HUES6 (cell line): Measurements from ENCODE around the gene ITPR2.
"Not testable (repeated sequence)": the region's sequence is repeated elsewhere in the genome, so short reads cannot be mapped to it uniquely, and the experiment has no call there.

Experiments used
- H3K27ac ChIP-seq: 2 replicates; pipeline ENCODE4 v1.7.0; 2013; ENCODE audit warnings: low read depth, mild to moderate bottlenecking, low read length, inconsistent platforms
- H3K27me3 ChIP-seq: 2 replicates; pipeline ENCODE4 v1.6.1; 2013; ENCODE audit warnings: low read length; ENCODE audit not compliant: control insufficient read depth, insufficient read depth
- H3K36me3 ChIP-seq: 2 replicates; pipeline ENCODE4 v1.6.1; 2013; ENCODE audit warnings: low read length; ENCODE audit not compliant: control insufficient read depth, insufficient read depth
- H3K4me1 ChIP-seq: 2 replicates; pipeline ENCODE4 v1.6.1; 2013; ENCODE audit warnings: low read length; ENCODE audit not compliant: control insufficient read depth, insufficient read depth
- H3K4me3 ChIP-seq: 2 replicates; pipeline ENCODE4 v1.5.1; 2013; ENCODE audit warnings: low read depth, low read length
- H3K9ac ChIP-seq: one replicate; pipeline ENCODE4 v1.6.1; 2013; ENCODE audit warnings: mild to moderate bottlenecking, low read length
- H3K9me3 ChIP-seq: 2 replicates; pipeline ENCODE4 v1.6.1; 2013; ENCODE audit warnings: low read depth, low read length; ENCODE audit not compliant: control insufficient read depth, insufficient read depth

The ITPR2 gene

GRCh38 chr12:26847431-26847830 is 14.4 kb upstream of the ITPR2 start:
- Histone ChIP-seq H3K4me1 (0 out of 2 replicates have a peak, but pooled peaks cover 3% of the 10 kb centered on the region), H3K36me3 (no peaks in the 10 kb centered on the region), H3K9me3 (no peaks in the 10 kb centered on the region), H3K9ac (no peak overlapping the region), H3K27me3 (no peaks in the 10 kb centered on the region), H3K27ac (no peak overlapping the region), H3K4me3 (no peak overlapping the region)

- Histone ChIP-seq H3K4me3 (no peak overlapping the region), H3K9ac (no peak overlapping the region), H3K9me3 (no peaks in the 10 kb centered on the region), H3K27ac (no peak overlapping the region), H3K36me3 (no peaks in the 10 kb centered on the region), H3K27me3 (no peaks in the 10 kb centered on the region), H3K4me1 (0 out of 2 replicates have a peak, but pooled peaks cover 3% of the 10 kb centered on the region)
These were observed 13.4 kb upstream of the ITPR2 start for GRCh38 chr12:26846416-26846815.

- 0 out of 2 replicates have a peak, but pooled peaks cover 3% of the 10 kb centered on the region for H3K4me1 ChIP-seq
- H3K27me3 ChIP-seq = no peaks in the 10 kb centered on the region
- no peaks in the 10 kb centered on the region for H3K36me3 ChIP-seq
- no peak overlapping the region for H3K4me3 ChIP-seq
- no peaks in the 10 kb centered on the region for H3K9me3 ChIP-seq
- no peak overlapping the region for H3K9ac ChIP-seq
- no peak overlapping the region for H3K27ac ChIP-seq
These were observed 13.0 kb upstream of the ITPR2 start for GRCh38 chr12:26845984-26846383.

GRCh38 chr12:26845057-26845666 is 12.2 kb upstream of the ITPR2 start:
- H3K4me3 ChIP-seq = no peak overlapping the region
- H3K9me3 ChIP-seq = no peaks in the 10 kb centered on the region
- no peaks in the 10 kb centered on the region for H3K36me3 ChIP-seq
- no peak overlapping the region for H3K27ac ChIP-seq
- H3K4me1 ChIP-seq = 0 out of 2 replicates have a peak, but pooled peaks cover 3% of the 10 kb centered on the region
- no peaks in the 10 kb centered on the region for H3K27me3 ChIP-seq
- no peak overlapping the region for H3K9ac ChIP-seq

GRCh38 chr12:26843311-26843710 is 10.3 kb upstream of the ITPR2 start:
- H3K4me3 ChIP-seq = no peak overlapping the region
- H3K4me1 ChIP-seq = 0 out of 2 replicates have a peak, but pooled peaks cover 3% of the 10 kb centered on the region
- H3K36me3 ChIP-seq = no peaks in the 10 kb centered on the region
- H3K9ac ChIP-seq = no peak overlapping the region
- no peak overlapping the region for H3K27ac ChIP-seq
- H3K27me3 ChIP-seq = no peaks in the 10 kb centered on the region
- H3K9me3 ChIP-seq = peaks cover 14% of the 10 kb centered on the region

- peaks cover 17% of the 10 kb centered on the region for H3K9me3 ChIP-seq
- 0 out of 2 replicates have a peak, but pooled peaks cover 3% of the 10 kb centered on the region for H3K4me1 ChIP-seq
- no peak overlapping the region for H3K27ac ChIP-seq
- H3K36me3 ChIP-seq = no peaks in the 10 kb centered on the region
- no peak overlapping the region for H3K4me3 ChIP-seq
- H3K9ac ChIP-seq = no peak overlapping the region
- H3K27me3 ChIP-seq = no peaks in the 10 kb centered on the region
These were observed 8.1 kb upstream of the ITPR2 start for GRCh38 chr12:26841085-26841484.

GRCh38 chr12:26839512-26839911 is 6.5 kb upstream of the ITPR2 start:
- Histone ChIP-seq H3K9me3 (peaks cover 17% of the 10 kb centered on the region), H3K4me1 (0 out of 2 replicates have a peak, but pooled peaks cover 3% of the 10 kb centered on the region), H3K4me3 (no peak overlapping the region), H3K27ac (no peak overlapping the region), H3K9ac (no peak overlapping the region), H3K36me3 (no peaks in the 10 kb centered on the region), H3K27me3 (no peaks in the 10 kb centered on the region)

- no peaks in the 10 kb centered on the region for H3K36me3 ChIP-seq
- H3K27me3 ChIP-seq = no peaks in the 10 kb centered on the region
- H3K27ac ChIP-seq = no peak overlapping the region
- H3K4me3 ChIP-seq = no peak overlapping the region
- peaks cover 6% of the 10 kb centered on the region; the same call in 1 of the 2 replicates for H3K4me1 ChIP-seq
- no peak overlapping the region for H3K9ac ChIP-seq
- H3K9me3 ChIP-seq = peaks cover 17% of the 10 kb centered on the region
These were observed 6.0 kb upstream of the ITPR2 start for GRCh38 chr12:26838888-26839416.

GRCh38 chr12:26836201-26836600 is 3.2 kb upstream of the ITPR2 start:
- H3K27ac ChIP-seq = no peak overlapping the region
- peaks cover 6% of the 10 kb centered on the region; the same call in 1 of the 2 replicates for H3K4me1 ChIP-seq
- no peaks in the 10 kb centered on the region for H3K36me3 ChIP-seq
- H3K27me3 ChIP-seq = no peaks in the 10 kb centered on the region
- H3K9ac ChIP-seq = no peak overlapping the region
- H3K9me3 ChIP-seq = peaks cover 17% of the 10 kb centered on the region
- no peak overlapping the region for H3K4me3 ChIP-seq

GRCh38 chr12:26834503-26835060 is 1.6 kb upstream of the ITPR2 start:
- not testable (repeated sequence) for H3K27me3 ChIP-seq, H3K27ac ChIP-seq, H3K36me3 ChIP-seq, H3K9ac ChIP-seq, H3K4me1 ChIP-seq, H3K4me3 ChIP-seq
- peaks cover 16% of the 10 kb centered on the region for H3K9me3 ChIP-seq

- H3K27ac ChIP-seq = no peak overlapping the region
- H3K36me3 ChIP-seq = no peaks in the 10 kb centered on the region
- H3K9me3 ChIP-seq = peaks cover 10% of the 10 kb centered on the region
- no peaks in the 10 kb centered on the region for H3K27me3 ChIP-seq
- H3K9ac ChIP-seq = no peak overlapping the region
- peak overlapping the region; percentile 68 for H3K4me3 ChIP-seq
- peaks cover 10% of the 10 kb centered on the region; the same call in 1 of the 2 replicates for H3K4me1 ChIP-seq
These were observed 923 bp upstream of the ITPR2 start for GRCh38 chr12:26833743-26834490.
